CD4-positive, alpha-beta T cell treated with Interleukin-2 at 100 ng/mL for 4 hours (primary cell): Measurements from ENCODE around the gene PIGP.
"Not testable (repeated sequence)": the region's sequence is repeated elsewhere in the genome, so short reads cannot be mapped to it uniquely, and the experiment has no call there.

Source experiments
- DNase-seq: peaks from one replicate; pipeline ENCODE4 v3.0.0-alpha.2; 2020; ENCODE audit warnings: low spot score

PIGP gene

DNA sequence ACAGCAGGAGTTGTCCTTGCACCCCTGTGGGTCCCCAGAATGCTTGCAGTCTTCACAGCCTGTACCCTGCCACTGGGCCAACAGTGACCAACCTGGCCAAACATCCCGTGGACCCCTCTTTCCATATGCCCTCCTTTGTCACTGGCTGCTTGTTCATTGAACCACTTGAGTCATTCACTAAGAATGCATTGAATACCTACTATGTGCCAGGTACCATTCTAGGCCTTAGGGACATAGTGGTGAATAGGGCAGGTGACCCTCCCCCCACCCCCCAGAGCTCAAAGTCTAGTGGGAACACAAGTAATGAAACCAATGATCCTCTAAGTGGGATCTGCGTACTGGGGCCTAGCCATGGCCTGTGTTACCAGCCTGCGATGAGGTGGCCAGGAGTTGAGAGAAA lies 28.2 kb downstream of the PIGP start:
- no peak for DNase-seq

- no peak for DNase-seq
Measured at GRCh38 chr21:37043818-37044217, 29.1 kb downstream of the PIGP start.

- DNase-seq = no peak
Measured at GRCh38 chr21:37041706-37042271, 31.1 kb downstream of the PIGP start.

GRCh38 chr21:37040212-37040611 lies 32.7 kb downstream of the PIGP start:
- no peak for DNase-seq

GRCh38 chr21:37039411-37040075 lies 33.3 kb downstream of the PIGP start:
- no peak for DNase-seq

DNA sequence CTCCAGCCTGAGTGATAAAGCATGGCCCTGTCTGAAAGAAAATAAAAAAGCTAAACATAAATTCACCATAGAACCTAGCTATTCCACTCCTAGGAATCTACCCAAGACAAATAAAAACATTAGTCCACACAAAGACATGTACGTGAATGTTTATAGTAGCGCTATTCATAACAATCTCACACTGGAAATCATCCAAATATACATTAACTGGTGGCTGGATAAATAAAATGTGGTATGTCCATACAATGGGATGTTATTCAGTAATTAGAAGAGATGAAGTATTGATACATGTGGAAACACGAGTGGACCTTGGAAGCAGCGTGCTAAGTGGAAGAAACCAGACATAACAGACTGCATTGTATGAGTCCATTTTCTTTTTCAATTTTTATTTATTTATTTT lies 36.7 kb downstream of the PIGP start:
- no peak for DNase-seq

- not testable (repeated sequence) for DNase-seq
Measured at GRCh38 chr21:37034394-37034793, 38.5 kb downstream of the PIGP start.

- no peak for DNase-seq
Measured at GRCh38 chr21:37032877-37033471, 39.9 kb downstream of the PIGP start.

GRCh38 chr21:37032293-37032692 lies 40.6 kb downstream of the PIGP start:
- DNase-seq = no peak

- no peak for DNase-seq
Measured at GRCh38 chr21:37030864-37031263, 42.0 kb downstream of the PIGP start.

DNA sequence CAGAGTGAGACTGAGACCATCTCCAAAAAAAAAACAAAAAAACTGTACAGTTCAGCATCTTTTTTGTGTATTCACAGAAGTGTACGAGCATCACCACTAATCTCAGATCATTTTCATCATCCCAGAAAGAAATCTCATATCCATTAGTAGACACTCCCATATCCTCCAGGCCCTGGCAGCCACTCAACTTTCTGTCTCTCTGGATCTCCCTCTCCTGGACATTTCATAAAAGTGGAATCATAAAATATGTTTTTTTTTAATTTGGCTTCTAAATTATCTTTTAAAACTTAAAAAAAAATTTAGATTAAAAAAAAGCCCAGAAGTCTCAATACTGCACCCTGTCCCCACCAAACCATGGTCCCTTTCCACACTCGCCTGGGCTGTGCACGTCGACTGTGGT lies 44.3 kb downstream of the PIGP start:
- DNase-seq = no peak

DNA sequence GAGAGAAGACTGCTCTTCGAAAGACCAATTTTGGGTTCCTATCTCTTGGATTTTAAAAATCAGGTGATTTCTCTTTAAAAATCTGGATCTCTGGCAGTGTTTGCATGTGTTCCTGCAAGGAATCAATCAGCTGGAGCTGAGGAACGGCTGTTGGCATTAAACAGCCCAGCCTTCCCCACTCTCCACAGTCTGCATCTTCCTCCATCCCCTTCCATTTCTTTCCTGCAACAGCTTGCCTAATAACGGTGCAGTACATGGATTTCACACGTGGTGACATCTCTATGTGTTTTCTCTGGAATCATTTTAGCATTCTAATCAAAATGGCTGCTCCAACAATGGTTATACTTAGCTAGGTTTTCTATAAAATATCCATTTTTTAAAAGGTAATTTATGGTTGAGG lies 46.4 kb downstream of the PIGP start:
- DNase-seq = no peak

- no peak for DNase-seq
Measured at GRCh38 chr21:37017951-37018679, 54.8 kb downstream of the PIGP start.
